Hematopoietic multipotent progenitor cell treated with erythropoietin and hydrocortisone succinate and interleukin-3 and kit ligand, for 15 days (in vitro differentiated cells): Measurements from ENCODE around the gene DCAF11.
"Not testable (repeated sequence)": the region's sequence is repeated elsewhere in the genome, so short reads cannot be mapped to it uniquely, and the experiment has no call there.

Experiments used
- DNase-seq: peaks from one replicate; pipeline ENCODE4 v3.0.0-alpha.2; 2015; ENCODE audit warnings: low spot score

Gene DCAF11

GRCh38 chr14:24096545-24097181 is 17.9 kb upstream of the DCAF11 start:
- DNase-seq, result no peak

DNA sequence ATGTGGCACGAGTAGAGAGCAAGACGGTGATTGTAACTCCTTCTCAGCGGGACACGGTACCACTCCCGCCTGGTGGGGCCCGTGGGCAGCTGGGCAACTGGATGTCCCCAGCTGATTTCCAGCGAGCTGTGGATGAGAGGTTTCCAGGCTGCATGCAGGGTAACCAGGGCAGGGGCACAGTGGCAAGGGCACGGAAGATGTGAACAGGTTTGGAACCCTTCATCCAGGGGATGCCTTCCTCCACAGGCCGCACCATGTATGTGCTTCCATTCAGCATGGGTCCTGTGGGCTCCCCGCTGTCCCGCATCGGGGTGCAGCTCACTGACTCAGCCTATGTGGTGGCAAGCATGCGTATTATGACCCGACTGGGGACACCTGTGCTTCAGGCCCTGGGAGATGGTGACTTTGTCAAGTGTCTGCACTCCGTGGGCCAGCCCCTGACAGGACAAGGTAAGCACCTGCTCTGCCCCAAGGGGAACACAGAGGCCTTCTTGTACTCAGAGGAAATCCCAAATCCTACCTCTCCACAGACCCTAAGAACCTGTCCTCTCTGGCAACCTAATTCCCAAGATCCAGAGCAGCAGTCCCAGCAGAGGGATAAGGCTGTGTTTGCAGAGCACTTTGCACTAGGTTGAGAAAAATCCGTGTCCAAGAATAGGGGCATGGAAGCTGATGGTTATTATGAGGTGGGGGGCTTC is 16.2 kb upstream of the DCAF11 start:
- DNase-seq, result no peak

DNA sequence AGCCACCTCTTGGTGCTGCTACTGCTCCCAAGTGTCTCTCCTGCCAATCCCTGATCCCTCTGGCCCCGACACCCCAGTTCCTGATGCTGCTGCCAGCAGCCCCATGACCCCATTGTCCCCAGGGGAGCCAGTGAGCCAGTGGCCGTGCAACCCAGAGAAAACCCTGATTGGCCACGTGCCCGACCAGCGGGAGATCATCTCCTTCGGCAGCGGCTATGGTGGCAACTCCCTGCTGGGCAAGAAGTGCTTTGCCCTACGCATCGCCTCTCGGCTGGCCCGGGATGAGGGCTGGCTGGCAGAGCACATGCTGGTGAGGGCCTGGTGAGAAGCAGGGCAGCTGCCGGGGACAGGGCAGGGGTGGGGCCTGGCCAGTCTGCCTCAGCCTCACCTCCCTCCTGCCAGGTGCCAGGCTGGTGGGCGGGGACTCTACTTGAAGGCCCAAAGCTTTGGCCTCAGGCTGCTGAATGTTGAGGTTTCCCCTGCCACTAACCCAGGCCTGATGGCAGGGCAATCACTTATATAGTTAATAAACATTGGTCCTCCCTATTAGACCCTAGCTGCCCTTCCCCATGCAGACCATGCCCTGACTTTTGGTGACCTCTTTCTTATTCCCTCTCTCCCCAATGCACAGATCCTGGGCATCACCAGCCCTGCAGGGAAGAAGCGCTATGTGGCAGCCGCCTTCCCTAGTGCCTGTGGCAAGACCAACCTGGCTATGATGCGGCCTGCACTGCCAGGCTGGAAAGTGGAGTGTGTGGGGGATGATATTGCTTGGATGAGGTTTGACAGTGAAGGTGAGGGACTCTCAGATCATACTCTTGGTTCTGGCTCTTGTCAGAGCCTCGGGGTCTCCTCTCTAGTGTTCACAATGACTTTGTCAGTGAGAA is 15.4 kb upstream of the DCAF11 start:
- no peak for DNase-seq

GRCh38 chr14:24100197-24100981 is 14.2 kb upstream of the DCAF11 start:
- DNase-seq, result no peak

DNA sequence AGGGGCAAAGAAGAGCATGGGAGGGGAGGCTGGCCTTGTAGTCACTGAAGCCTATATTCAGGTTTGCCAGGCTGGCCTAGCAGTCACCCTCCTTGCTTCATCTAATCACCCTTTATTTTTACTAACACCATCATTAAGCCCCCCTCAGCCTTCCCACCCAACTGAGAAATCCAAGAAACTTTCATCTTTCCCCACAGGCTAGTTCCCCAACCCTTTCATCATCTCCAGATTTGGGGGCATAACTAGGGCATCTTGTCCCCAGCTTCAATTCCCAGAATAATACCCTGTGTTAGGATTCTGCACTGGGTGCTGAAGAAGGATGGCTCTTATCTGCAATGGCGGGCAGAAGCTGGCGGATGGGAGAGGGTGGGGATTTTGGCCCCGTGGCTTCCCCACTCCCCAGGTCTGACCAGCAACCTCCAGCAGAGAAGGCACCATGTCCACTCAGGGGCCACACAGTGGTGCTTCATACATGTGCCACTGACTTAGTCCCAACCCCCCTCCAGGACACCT is 13.5 kb upstream of the DCAF11 start:
- no peak for DNase-seq

GRCh38 chr14:24102357-24103048 is 12.1 kb upstream of the DCAF11 start:
- DNase-seq, result no peak

- no peak for DNase-seq
These were observed 11.1 kb upstream of the DCAF11 start for GRCh38 chr14:24103451-24103850.

- not testable (repeated sequence) for DNase-seq
These were observed 8.9 kb upstream of the DCAF11 start for GRCh38 chr14:24105609-24106239.

GRCh38 chr14:24106672-24107271 is 7.8 kb upstream of the DCAF11 start:
- no peak for DNase-seq

- DNase-seq, result no peak
These were observed 6.2 kb upstream of the DCAF11 start for GRCh38 chr14:24108336-24108874.

GRCh38 chr14:24110060-24110459 is 4.5 kb upstream of the DCAF11 start:
- no peak for DNase-seq

DNA sequence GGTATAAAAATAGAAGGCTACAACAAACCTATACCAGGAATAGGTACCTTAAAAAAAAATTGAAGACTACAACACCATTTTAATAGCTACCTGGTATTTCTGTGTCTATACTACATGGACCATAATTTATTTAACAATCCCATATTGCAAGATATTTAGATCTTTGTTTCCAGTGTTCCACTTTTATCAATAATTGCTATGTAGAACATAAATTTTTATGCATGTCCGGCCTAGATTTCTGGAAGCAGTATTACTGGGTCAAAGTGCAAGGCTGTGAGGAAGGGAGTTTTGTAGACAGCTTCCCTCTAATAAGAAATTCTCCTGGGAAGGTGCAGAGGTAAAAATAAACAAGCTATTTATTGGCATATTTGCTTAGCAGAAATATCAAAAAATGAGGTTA is 4.1 kb upstream of the DCAF11 start:
- no peak for DNase-seq

DNA sequence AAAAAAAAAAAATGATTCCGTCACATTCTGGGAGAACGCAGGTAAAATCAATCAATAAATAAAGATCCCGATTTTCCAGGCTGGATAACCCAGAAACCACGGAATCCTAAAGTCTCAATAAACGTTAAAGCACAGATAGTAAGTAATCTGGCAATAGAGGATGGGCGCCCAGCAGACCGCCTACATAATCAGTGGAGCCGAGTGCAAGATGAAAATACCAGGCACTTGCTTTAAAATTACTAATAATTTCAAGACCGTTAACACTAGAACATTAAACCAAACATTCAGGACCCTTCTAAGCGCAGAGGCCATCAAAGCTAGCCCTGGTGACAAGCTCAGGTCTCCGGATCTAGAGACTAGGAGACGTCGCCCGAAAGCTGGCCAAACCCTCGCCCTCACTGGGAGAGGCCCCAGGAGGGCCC is 1.2 kb upstream of the DCAF11 start:
- no peak for DNase-seq

- DNase-seq, result peak; percentile 75
These were observed 611 bp upstream of the DCAF11 start for GRCh38 chr14:24113801-24114531.

- DNase-seq, result no peak
These were observed 998 bp downstream of the DCAF11 start for GRCh38 chr14:24115422-24116127.

- DNase-seq, result no peak
These were observed 1.7 kb downstream of the DCAF11 start for GRCh38 chr14:24116128-24116814.

DNA sequence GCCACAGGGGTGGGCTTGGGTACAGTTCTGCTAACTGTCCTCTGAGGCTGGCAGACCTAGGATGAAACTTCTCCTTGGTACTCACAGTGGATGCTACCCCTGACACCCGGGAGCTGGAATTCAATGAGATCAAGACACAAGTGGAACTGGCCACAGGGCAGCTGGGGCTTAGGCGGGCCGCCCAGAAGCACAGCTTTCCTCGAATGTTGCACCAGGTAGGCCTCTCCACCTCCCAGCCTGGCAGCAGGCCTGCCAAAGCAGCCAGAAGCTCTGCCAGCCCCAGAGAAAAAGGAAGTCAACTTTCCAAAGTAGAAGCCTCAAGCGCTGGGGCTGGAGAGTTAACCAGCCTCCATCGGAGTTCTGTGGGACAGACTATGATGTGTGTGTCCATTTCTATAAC is 2.6 kb downstream of the DCAF11 start:
- DNase-seq, result no peak

DNA sequence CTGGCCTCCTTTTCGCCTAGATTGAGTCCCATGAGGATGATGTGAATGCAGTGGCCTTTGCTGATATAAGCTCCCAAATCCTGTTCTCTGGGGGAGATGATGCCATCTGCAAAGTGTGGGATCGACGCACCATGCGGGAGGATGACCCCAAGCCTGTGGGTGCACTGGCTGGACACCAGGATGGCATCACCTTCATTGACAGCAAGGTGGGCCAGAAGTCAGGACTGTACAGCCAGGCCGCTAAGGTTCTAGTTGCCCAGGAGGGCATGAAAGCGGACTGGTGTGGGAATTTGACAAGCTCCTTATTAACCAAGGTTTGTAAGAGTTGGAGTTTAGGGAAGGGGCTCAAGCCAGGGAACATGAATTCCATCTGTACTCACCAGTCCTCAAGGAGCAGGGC is 5.1 kb downstream of the DCAF11 start:
- no peak for DNase-seq
